VCaP (cell line): ENCODE results near the gene GLIPR2.
"Not testable (repeated sequence)": the region's sequence is repeated elsewhere in the genome, so short reads cannot be mapped to it uniquely, and the experiment has no call there.

ENCODE experiments used
- H3K27ac ChIP-seq: fragments of 450-650 bp; 2 replicates; pipeline ENCODE4 v1.5.1; 2017
- TF ChIP-seq, protein P1 (sequence below): fragments of 450-650 bp; conservative IDR thresholded peaks from 2 replicates; pipeline ENCODE4 v1.5.1; 2017; ENCODE audit warnings: mild to moderate bottlenecking, moderate library complexity

GLIPR2 gene

DNA sequence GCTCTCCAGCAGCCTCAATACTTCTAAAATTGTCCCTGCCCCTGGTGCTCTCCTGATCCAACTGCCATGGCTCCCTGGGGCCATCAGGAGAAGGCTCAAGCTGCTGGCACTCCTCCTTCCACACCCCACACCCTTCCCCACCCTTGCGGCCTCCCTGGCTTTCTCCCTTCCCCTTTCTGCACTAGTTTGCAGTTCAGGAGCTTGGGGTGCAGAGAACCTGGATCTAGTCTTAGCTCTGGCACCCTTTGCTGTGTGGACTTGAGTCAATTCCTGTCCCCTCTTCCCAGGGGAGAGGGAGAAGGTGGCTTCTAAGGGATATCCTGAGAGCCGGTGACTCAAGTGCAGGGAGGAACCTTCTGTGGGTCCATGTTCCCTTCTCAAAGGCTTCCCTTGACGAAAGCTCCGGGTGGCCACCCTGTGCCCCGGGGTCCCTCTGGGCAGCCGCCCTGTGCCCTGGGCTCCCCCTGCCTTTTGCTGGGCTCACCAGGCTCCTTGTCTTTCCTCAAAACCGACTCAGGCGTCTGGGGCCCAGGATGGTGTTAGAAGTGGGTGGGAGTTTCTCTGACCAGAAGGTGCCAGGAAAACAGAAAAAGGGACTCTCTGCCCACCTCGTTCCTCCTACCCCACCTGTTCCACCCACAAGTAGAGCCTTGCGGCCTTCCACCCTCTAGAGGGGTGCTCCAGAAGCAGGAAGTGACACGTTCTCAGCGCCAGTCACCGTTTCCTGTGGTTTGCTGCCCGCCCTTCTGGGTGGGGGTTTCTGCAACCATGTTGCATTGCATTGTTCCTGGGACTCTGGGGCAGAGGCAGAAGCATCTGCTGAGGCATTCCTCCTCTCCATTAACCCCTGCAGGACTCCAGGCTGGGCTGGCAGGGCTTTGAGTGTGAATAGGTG, 15.0 kb downstream of the GLIPR2 start:
- TF ChIP-seq, protein P1, sequence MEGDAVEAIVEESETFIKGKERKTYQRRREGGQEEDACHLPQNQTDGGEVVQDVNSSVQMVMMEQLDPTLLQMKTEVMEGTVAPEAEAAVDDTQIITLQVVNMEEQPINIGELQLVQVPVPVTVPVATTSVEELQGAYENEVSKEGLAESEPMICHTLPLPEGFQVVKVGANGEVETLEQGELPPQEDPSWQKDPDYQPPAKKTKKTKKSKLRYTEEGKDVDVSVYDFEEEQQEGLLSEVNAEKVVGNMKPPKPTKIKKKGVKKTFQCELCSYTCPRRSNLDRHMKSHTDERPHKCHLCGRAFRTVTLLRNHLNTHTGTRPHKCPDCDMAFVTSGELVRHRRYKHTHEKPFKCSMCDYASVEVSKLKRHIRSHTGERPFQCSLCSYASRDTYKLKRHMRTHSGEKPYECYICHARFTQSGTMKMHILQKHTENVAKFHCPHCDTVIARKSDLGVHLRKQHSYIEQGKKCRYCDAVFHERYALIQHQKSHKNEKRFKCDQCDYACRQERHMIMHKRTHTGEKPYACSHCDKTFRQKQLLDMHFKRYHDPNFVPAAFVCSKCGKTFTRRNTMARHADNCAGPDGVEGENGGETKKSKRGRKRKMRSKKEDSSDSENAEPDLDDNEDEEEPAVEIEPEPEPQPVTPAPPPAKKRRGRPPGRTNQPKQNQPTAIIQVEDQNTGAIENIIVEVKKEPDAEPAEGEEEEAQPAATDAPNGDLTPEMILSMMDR, result no peak
- no peak overlapping the region for H3K27ac ChIP-seq

- TF ChIP-seq, protein P1, result no peak
- H3K27ac ChIP-seq, result no peak overlapping the region
Observed at GRCh38 chr9:36152741-36153438, 16.4 kb downstream of the GLIPR2 start.

DNA sequence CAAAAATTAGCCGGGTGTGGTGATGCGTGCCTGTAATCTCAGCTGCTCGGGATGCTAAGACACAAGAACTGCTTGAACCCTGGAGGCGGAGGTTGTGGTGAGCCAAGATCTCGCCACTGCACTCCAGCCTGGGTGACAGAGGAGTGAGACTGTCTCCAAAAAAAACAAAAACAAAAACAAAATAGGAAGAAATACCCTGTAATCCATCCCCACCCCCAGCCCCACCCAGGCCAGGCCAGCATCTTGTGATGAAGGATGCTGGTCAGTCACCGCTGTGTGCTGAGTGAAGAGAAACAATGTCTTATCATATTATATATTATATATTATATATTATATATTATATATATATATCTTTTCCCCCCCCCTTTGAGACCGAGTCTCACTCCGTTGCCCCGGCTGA, 17.2 kb downstream of the GLIPR2 start:
- TF ChIP-seq, protein P1, result no peak
- H3K27ac ChIP-seq, result no peak overlapping the region

- TF ChIP-seq, protein P1, result no peak
- no peak overlapping the region for H3K27ac ChIP-seq
Observed at GRCh38 chr9:36154331-36154952, 17.9 kb downstream of the GLIPR2 start.

DNA sequence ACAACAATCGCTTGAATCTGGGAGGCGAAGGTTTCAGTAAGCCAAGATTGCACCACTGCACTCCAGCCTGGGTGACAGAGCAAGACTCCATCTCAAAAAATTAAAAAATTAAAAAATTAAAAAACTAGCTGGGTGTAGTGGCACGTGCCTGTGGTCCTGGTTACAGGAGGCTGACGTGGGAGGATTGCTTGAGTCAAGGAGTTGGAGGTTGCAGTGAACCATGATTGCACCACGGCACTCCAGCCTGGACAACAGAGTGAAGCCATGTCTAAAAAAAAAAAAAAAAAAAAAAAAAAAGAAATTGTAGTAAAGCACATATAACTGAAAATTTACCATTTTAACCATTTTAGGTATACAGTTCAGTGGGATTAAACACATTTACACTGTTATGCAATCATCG, 19.6 kb downstream of the GLIPR2 start:
- no peak overlapping the region for H3K27ac ChIP-seq
- TF ChIP-seq, protein P1, result no peak

DNA sequence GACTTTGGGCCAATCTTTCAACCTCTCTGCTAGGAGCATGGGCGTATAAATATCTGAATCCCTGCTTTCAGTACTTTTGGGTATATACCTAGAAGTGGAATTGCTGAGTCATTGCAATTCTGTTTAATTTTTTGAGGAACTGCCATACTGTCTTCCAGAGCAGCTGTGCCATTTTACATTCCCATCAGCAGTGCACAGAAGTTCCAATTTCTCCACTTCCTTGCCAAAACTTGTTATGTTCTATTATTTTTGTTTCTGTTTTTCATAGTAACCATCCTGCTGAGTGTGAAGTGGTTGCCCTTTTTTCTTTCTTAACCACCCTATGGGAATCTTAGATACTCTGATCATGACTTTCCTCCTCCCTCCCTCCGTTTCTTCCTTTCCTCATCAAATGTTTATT, 21.6 kb downstream of the GLIPR2 start:
- no peak overlapping the region for H3K27ac ChIP-seq
- TF ChIP-seq, protein P1, result no peak

DNA sequence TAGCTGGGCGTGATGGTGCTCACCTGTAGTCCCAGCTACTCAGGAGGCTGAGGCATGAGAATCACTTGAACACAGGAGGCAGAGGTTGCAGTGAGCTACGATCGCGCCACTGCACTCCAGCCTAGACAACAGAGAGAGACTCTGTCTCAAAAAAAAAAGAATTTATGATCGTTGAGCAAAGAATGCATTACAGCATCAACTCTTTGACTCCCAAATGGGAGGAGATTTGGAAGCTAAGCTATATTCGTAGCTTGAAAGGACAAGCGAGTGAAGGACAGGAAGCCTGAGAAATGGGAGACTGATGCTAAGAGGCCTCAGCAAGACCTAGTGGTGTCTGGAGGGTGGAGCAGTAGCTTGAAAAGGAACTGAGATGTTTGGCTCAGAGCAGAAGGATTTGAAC, 22.4 kb downstream of the GLIPR2 start:
- no peak overlapping the region for H3K27ac ChIP-seq
- TF ChIP-seq, protein P1, result no peak

DNA sequence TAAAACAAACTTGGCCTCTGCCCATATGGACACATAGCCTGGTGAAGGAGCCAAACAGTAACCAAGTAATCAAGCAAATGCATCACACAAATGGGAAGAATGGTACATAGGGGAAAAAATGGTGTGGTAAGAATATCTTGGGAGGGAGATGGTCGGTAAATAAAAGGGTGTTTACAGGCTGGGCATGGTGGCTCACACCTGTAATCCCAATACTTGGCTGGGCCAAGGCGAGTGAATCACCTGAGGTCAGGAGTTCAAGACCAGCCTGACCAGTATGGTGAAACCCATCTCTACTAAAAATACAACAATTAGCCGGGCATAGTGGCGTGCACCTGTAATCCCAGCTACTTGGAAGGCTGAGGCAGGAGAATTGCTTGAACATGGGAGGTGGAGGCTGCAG, 23.0 kb downstream of the GLIPR2 start:
- not testable (repeated sequence) for H3K27ac ChIP-seq

DNA sequence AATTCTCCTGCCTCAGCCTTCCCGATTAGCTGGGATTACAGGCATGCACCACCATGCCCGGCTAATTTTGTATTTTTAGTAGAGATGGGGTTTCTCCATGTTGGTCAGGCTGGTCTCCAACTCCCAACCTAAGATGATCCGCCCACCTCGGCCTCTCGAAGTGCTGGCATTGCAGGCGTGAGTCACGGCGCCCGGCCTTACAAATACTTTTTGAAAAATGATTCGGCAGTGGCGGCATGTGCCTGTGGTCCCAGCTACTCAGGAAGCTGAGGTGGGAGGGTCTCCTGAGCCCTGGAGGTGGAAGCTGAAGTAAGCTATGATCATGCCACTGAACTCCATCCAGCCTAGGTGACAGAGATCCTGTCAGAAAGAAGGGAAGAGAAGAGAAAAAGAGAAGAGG, 23.6 kb downstream of the GLIPR2 start:
- not testable (repeated sequence) for H3K27ac ChIP-seq
